ENCODE measurements around the gene NEAT1. TPM values are rescaled to one million over a fixed set of nuclear protein-coding genes. Genes with fewer than 3 reads are reported as not detected.

Gene NEAT1
- total RNA-seq, 1 donor from 2014 or later: 28.7 TPM

DNA sequence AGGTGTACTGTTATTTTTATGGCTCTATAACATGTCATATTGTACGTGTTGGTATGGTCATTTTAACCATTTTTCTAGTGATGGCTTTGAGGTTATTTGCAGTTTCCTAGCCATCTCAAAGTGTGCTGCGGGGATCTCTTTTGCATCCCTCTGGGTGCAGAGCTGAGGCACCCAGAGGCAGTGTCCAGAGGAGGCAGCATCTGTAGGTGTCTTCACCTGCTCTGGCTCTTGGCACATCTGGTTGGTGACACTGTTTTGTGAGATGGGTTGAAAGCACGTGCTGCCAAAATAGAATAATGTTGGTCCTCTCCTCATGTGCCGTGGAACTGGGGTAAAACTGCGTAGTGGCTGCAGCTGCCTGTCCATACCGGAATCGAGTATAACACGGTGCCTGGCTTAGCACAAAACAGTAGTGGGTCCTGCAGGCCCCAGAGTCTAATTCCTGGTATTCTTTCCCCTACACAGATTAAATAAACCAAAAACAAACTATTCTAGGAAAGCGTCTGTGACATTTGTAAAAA lies 12.9 kb downstream of the NEAT1 start:
- DNase-seq (ENCODE audit: low read depth): no peak
- Histone ChIP-seq H3K36me3 (ENCODE audit: control insufficient read depth, insufficient read depth, low read length) (peaks cover 2% of the 10 kb centered on the region), H3K27me3 (ENCODE audit: control insufficient read depth, insufficient read depth, low read length) (no peaks in the 10 kb centered on the region), H3K4me3 (ENCODE audit: low read depth, low read length) (no peak overlapping the region)
- TF ChIP-seq, protein P1, sequence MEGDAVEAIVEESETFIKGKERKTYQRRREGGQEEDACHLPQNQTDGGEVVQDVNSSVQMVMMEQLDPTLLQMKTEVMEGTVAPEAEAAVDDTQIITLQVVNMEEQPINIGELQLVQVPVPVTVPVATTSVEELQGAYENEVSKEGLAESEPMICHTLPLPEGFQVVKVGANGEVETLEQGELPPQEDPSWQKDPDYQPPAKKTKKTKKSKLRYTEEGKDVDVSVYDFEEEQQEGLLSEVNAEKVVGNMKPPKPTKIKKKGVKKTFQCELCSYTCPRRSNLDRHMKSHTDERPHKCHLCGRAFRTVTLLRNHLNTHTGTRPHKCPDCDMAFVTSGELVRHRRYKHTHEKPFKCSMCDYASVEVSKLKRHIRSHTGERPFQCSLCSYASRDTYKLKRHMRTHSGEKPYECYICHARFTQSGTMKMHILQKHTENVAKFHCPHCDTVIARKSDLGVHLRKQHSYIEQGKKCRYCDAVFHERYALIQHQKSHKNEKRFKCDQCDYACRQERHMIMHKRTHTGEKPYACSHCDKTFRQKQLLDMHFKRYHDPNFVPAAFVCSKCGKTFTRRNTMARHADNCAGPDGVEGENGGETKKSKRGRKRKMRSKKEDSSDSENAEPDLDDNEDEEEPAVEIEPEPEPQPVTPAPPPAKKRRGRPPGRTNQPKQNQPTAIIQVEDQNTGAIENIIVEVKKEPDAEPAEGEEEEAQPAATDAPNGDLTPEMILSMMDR (IDR thresholded peaks at IDR 0.05; ENCODE audit: insufficient read depth, low read length, poor library complexity, severe bottlenecking): no peak

DNA sequence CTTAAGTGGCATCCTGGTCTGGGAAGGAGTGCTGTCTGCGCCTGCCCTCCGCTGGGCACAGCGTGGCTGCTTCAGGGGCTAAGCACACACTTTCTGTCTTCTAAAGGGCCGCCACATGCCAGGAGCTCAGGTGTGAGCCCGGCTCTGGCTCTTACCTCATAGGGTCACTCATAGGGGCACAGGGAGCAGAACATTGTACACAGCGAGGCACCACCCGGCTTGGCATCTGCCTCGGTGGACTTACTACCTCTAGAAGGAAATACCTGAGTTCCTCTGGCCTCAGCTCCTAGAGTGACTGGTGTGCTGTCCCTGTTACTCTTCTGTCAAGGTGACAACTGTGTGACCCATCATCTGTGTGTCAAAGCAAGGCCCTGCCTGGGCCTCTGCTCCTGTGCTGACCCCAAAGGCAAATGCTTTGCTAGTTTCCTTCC lies 13.4 kb downstream of the NEAT1 start:
- DNase-seq (ENCODE audit: low read depth): no peak
- Histone ChIP-seq H3K27me3 (ENCODE audit: control insufficient read depth, insufficient read depth, low read length) (no peaks in the 10 kb centered on the region), H3K4me3 (ENCODE audit: low read depth, low read length) (no peak overlapping the region), H3K36me3 (ENCODE audit: control insufficient read depth, insufficient read depth, low read length) (peaks cover 2% of the 10 kb centered on the region)
- TF ChIP-seq, protein P1 (IDR thresholded peaks at IDR 0.05; ENCODE audit: insufficient read depth, low read length, poor library complexity, severe bottlenecking): no peak

DNA sequence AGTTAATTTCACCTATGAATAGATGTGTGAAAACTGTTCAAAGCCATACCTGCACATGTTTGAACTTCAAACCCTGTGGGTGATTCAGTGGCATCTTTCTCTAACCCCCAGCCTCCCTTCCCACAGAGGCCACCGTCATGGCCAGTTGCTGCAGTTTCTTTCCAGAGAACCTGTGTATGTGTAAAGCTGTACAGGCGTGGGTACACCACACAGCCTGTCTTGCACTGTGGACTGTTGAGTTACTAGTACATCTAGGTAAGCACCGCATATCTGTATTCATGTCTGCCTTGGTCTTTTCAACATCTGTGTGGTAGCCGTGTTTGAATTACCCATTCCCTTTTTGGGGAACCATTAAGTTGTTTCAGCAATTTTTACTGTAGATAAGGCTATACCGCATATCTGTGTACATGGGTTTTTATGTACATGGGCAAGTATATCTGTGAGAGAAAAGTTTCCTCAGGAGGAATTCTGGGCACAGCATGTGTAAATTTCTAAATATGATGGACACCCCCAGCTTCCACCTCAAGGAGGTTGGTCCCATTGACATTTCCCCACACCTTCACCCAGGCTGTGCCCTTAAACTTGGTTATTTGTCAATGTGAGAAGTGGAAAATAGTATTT lies 13.9 kb downstream of the NEAT1 start:
- DNase-seq (ENCODE audit: low read depth): no peak
- H3K4me3 ChIP-seq (ENCODE audit: low read depth, low read length): no peak overlapping the region
- TF ChIP-seq, protein P1 (IDR thresholded peaks at IDR 0.05; ENCODE audit: insufficient read depth, low read length, poor library complexity, severe bottlenecking): no peak
- peaks cover 2% of the 10 kb centered on the region for H3K36me3 ChIP-seq (ENCODE audit: control insufficient read depth, insufficient read depth, low read length)
- H3K27me3 ChIP-seq (ENCODE audit: control insufficient read depth, insufficient read depth, low read length): no peaks in the 10 kb centered on the region

DNA sequence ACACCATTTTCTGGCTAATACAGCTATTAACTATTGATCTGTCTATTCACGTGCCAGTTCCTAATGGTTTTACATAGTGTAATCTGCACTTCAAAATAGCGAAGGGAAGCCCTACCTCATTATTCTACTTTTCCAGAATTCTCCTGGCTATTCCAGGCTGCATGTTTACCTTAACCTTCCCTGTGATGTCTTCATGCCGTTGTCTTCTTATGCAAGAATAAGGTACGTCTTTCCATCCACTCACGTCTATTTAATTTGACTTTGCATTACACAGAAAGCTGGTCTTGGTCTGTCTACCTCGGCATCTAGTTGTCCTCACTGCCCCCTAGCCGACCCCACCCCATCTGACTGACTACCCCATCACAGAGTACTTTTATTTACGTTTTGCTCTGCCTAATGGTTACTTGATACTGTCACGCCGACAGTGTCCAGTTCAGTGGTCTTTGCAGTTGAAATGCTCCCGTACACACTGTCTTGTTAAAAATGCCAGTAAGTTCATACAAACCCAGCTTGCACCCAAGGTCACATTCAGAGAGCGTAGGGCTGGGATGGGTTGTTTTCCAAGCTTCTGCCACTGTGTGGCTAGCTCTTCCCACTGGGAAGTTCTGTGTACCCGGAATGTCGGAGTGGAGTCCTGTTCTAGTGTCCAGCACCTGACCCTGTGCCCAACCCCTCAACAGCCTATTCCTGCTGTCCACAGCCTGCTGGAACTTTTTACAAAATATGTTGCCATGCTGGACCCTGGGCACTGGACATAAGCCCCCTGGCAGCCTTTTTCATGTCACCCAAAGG lies 15.0 kb downstream of the NEAT1 start:
- peaks cover 4% of the 10 kb centered on the region for H3K36me3 ChIP-seq (ENCODE audit: control insufficient read depth, insufficient read depth, low read length)
- TF ChIP-seq, protein P1 (IDR thresholded peaks at IDR 0.05; ENCODE audit: insufficient read depth, low read length, poor library complexity, severe bottlenecking): no peak
- H3K27me3 ChIP-seq (ENCODE audit: control insufficient read depth, insufficient read depth, low read length): no peaks in the 10 kb centered on the region
- no peak for DNase-seq (ENCODE audit: low read depth)
- no peak overlapping the region for H3K4me3 ChIP-seq (ENCODE audit: low read depth, low read length)

DNA sequence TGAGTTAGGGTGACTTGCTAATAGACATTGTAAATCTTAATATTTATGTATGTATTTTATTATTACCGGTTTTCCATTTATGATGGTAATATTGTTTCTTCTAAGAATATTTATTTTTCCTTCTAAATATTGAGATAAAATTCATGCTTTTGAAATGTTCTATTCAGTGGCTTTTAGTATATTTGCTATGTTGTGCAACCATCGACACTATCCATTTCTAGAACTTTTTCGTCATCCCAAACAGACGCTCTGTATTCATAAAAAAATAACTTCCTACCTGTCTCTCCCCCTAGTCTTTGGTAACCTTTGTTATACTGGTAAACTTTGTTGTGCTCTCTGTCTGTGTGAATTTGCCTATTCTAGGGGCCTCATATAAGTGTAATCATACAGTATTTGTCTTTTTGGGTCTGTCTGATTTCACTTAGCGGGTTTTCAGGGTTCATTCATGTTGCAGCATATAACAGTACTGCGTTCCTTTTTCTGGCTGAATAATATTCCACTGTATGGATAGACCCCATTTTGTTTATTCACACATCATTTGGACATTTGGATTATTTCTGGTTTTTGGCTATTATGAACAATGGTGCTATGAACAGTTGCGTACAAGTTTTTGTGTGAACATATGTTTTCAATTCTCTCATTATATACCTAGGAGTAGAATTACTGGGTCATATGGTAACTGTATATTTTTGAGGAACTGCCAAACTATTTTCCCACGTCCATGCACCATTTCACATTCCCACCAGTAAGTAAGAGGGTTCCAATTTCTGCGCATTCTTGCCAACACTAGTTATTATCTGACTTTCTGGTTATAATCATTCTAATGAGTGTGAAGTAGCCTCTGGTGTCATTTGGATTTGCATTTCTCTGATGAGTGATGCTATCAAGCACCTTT lies 15.9 kb downstream of the NEAT1 start:
- no peaks in the 10 kb centered on the region for H3K27me3 ChIP-seq (ENCODE audit: control insufficient read depth, insufficient read depth, low read length)
- H3K4me3 ChIP-seq (ENCODE audit: low read depth, low read length): no peak overlapping the region
- peaks cover 4% of the 10 kb centered on the region for H3K36me3 ChIP-seq (ENCODE audit: control insufficient read depth, insufficient read depth, low read length)
- TF ChIP-seq, protein P1 (IDR thresholded peaks at IDR 0.05; ENCODE audit: insufficient read depth, low read length, poor library complexity, severe bottlenecking): no peak
- no peak for DNase-seq (ENCODE audit: low read depth)
